HG03354 (cell line): ENCODE measurements around the gene DNAH8.

Source experiments
- ATAC-seq: cut with Tn5 transposase; IDR thresholded peaks from one replicate; pipeline ENCODE4 v1.9.1; 2021; ENCODE audit warnings: mild to moderate bottlenecking; ENCODE audit not compliant: unreplicated experiment, poor library complexity, severe bottlenecking

Gene DNAH8

DNA sequence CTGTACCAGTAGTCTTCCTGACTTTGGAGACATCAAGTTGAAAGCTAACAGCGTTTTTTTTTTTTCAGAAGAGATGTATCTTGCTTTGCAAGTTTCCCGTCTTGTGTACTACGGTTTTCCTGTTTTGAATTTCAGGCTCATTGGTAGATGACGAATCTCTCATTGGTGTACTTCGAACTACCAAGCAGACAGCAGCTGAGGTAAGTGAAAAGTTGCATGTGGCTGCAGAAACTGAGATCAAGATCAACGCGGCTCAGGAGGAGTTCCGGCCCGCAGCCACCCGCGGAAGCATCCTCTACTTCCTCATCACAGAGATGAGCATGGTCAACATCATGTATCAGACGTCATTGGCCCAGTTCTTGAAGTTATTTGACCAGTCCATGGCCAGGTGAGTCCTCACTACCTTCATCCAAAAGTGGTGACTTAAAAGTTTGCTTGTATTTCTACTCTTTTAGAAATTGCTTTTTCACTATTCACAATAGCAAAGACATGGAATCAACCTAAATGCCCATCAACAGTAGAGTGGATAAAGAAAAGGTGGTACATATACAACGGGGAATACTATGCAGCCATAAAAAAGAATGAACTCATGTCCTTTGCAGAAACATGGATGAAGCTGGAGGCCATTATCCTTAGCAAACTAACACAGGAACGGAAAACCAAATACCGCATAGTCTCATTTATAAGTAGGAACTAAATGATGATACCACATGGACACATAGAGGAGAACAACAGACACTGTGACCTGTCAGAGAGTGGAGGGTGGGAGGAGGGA is 222.9 kb downstream of the DNAH8 start:
- ATAC-seq = no peak

DNA sequence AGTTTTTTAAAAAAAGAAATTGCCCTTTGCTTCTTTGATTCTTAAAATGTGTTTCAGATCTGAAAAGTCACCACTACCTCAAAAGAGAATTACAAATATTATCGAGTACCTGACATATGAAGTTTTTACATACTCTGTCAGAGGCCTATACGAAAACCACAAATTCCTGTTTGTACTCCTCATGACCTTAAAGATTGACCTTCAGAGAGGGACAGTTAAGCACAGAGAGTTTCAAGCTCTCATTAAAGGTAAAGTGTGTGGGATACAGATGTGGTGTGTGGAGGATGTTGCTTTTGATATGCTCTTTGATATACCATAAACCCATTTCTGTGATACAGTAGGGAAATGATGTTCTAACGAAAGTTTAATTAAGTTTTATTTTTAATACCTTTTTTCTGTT is 223.6 kb downstream of the DNAH8 start:
- no peak for ATAC-seq

DNA sequence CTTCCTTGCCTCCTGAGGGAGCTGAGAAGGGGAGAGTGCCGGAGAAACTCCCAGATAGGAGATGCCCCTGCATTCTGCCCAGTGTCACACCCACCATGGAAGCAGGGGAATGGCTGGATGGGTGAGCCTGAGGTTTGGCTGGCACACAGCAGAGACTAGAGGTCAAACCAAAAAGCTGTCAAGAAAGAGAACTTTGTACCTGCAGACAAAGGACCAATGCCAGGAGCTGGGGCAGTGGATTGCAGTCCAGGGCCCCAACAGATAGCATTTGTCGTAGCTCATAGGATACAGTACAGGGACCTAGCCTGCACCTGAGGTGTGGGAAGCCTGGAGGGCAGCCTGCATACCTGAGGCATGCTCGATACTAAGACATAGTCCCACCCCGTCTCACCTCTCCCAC is 227.3 kb downstream of the DNAH8 start:
- ATAC-seq = no peak

DNA sequence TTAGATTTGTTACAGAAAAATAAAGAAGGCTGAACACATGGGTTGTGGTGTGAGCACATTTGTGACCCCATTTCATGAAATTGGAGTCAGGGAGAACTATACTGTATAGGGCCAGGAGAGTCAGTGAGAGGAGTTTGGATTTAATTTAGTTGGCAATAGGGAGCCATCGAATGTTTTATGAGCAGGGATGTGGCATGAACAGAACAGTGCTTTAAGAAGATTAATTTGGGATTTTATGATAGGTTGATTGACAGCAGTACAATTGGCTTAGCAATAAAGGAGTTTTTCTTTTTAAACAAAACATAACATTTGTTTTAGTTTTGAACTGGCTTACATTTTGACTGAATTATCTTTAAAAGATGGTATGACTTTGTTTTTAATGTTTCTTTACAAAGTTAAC is 227.9 kb downstream of the DNAH8 start:
- no peak for ATAC-seq

DNA sequence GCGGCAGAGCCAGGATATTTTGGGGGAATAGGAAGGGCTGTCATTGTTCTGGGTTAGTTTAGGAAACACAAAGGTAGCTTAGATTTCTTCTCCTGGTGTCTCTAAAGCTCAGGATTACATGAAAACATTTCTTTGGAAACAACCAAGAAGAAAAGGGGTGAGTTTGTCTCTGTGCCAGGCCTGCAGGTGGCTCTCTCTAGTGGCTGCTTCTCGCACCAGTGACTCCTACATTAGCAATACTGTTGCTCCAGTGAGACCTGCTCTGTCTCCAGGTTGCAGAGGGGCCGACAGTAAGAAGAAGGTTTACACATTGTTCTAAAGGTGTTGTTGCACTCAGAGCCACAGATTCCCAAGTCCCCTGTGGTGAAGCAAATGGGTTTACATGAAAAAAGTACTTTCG is 228.9 kb downstream of the DNAH8 start:
- ATAC-seq = no peak

DNA sequence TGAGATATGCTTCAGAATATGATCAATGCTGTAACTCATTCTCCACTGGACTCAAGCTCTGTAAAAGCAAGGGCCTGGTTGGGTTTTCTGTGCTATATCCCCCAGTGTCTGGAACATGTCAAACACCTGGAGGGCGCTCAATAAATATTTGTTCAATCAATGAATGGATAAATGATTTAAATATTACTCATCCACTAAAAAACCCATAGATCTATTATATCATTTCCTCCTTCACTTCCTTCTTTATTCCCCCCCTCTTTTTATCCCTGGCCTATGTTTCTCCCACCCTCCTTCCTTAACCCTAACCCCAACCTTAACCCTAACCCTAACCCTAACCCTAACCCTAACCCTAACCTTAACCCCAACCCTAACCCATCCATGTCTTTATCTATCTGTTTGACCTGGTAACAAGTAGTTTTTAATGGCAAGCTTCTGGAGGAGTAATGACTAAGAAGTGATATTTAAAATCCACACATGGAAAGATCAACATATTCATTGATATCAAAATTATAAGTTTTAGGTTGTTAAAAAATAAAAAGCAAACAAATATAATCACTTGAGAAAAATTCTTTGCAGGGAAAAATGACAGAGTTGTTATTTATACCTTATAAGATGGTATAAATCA is 229.7 kb downstream of the DNAH8 start:
- no peak for ATAC-seq

DNA sequence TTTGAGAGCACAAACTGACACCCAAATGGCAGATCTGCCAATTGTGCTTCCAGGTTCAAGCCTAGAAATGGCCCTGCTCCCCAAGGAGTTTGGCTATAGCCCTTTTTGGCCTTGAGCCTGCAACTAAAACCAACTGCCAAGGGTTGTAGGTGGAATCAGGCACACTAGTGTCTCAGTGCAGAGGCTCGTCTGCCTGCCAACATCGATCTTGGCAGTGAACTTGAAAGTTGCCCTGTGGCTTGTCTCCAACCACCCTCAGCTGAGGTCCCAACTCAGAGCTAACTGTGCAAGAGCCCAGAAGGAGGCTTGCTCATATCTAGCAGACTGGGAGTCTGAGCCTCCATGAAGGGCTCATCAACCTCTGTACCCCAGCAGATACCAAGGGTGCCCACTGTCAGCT is 240.8 kb downstream of the DNAH8 start:
- no peak for ATAC-seq

DNA sequence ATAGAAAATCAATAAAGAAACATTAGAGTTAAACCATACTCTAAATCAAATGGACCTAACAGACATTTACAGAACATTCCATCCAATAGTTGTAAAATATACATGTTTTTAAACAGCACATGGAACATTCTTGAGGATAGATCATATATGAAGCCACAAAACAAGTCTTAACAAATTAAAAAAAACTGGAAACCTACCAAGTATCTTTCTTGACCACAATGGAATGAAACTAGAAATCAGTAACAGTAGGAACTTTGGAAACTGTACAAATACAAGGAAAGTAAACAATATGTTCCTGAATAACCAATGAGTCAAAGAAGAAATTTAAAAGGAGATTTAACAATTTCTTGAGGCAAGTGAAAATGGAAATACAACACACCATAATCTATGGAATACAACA is 242.3 kb downstream of the DNAH8 start:
- ATAC-seq = no peak

DNA sequence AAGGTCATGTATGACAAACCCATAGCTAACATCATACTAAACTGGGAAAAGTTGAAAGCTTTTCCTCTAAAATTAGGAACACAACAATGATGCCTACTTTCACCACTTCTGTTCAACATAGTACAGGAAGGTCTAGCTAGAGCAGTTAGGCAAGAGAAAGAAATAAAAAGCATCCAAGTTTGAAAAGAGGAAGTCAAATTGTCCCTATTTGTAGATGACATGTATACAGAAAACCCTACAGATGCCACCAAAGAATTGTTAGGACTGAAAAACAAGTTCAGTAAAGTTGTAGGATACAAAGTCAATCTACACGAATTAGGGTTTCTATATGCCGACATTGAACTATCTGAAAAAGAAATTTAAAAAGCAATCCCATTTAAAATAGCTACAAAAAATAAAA is 244.0 kb downstream of the DNAH8 start:
- ATAC-seq = no peak

DNA sequence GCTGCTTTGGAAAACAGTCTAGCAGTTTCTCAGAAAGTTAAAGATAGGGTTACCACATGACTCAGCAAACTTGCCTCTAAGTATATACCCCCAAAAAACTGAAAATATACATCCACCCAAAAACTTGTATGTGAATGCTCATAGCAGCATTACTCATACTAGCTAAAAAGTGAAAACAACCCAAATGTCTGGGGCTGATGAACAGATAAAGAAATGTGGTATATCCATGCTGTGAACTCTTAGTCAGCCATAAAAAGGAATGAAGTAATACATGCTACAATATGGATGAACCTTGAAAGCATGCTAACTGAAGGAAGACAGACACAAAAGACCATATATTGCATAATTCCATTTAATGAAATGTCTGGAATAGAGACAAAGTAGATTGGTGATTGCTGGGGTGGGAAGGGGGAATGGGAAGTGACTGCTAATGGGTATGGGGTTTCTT is 253.6 kb downstream of the DNAH8 start:
- ATAC-seq = no peak

DNA sequence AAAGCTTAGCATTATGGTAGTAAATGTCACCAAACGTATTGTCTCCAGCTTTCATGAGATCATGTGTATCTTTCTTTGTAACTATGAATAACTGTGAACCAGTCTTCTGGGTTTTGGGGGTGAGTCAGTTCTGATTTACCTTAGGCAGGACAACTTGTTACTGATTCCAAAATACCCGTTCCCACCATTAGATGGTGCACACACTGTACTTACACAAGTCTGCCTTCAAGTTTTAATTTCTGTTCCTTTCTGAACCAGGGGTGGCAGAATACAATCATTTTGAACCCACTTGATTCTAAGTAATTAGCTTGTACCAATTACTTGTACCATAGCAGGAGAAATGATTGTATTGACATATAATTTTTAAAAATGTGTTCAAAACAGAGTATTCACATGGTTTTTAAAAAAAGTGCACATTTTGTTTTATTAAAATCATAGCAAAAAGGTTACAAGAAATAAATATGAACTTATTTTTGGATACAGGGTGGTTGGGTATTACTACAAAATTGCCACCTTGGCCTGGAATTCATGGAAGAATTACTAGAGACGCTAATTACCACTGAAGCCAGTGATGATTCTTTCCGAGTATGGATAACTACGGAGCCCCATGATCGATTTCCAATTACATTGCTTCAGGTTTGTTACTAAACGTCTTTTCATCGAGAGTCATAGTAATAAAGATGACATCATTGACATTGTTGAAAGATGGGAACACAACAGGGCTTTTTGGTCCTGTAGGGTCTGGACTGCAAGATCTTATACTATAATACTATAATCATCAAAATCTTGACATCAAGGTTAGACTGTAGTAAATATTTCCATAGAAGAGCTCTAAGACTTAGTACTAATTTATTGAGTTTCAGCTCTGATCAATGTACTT is 258.3 kb downstream of the DNAH8 start:
- no peak for ATAC-seq

DNA sequence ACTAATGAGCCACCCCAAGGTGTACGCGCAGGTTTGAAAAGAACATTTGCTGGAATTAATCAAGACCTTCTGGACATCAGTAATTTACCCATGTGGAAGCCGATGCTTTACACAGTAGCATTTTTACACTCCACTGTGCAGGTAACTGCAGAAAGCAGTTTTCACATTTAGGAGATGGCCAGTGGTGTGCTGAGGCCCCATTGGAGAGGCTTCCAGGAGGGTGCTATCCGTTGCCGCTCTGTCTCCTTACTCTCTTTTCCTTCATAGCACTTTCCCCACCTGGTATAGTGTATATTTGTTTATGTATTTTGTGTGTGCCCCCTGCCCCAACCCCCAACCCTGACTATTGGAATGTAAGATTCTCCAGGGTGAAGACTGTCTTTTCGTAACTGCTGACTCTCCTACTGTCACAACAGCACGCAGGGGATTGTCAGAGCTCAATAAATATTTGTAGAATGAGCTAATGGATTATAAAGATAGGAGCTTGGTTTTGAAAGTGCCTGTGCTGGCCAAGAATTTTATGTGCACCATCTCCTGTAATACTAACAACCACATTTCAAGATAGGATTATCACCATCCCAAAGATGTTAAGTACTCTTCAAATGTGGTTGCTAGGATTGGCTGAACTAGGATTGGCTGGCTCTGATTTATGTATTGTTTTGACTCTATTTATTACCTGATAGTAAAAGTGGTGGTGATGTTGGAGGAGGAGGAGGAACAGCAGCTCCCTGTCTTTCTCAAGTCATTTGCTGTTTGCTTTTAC is 259.5 kb downstream of the DNAH8 start:
- no peak for ATAC-seq

DNA sequence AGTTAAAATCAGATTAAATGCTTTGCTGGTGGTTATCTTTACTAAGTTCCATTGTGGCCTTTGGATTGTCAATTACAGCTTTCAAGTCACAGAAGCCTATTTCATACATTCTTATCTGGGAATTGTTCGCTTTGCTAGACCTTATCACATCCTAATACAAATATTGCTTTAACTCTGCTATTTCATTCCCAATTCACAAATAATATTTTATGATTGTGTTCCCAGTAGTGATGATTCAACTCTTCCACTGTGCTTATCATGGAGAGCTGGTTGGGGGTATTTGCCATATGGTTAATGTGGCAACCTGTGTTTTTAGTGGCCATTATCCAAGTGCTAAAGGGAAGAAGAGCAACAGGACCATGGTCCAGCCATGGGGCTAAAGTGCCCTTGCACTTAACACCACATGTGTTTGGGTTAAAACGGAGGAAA is 260.5 kb downstream of the DNAH8 start:
- ATAC-seq = no peak

DNA sequence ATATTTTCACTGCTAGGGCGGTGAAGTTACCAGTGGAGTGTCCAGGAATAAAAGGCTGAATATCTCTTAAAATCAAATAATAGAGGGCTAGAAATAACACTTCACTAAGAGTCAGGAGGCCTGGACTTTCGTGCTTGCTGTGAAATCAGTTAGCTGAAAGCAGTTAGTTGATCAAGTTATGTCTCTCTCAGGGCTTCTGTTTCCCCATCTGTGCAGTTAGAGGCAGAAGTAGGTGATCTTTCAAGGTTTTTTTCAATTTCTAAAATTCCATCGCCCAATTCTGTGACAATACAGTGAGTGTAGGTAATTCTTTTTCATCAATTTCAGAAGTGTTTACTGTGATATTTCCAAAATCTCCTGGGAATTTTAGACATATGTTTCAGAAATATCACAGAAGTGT is 260.9 kb downstream of the DNAH8 start:
- no peak for ATAC-seq

DNA sequence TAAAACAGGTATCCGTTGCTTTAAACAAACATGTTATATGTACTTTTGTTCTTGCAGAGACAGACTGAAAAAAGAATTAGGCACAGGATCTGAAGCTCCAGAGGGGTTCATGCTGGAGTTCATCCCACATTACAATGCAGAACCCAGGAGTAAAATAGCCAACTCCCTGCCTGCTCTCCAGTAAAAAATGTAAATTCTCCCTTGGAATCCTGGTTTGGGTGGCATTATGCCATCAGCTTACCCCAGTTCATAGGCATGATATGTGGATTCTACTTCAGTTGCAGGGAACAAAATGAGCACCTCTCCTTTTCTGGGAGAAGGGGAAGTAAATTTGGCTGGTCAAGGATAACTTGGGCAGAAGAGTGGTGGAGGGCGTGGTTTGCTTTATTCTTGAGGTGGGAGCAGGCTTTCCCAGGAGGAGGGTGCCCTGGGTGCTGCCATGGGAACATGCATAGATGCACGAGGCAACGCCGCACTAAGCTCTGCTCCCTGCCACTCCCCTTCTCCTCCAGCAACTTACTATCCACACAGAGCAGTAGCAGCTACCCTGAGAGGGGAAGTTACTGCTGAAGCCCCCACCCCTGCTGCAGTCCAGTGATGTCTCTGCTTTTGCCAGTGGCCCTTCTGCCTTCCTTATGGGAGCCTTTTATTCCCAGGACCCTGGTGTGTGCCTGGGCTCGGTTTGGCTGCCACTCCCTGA is 261.8 kb downstream of the DNAH8 start:
- ATAC-seq = no peak

DNA sequence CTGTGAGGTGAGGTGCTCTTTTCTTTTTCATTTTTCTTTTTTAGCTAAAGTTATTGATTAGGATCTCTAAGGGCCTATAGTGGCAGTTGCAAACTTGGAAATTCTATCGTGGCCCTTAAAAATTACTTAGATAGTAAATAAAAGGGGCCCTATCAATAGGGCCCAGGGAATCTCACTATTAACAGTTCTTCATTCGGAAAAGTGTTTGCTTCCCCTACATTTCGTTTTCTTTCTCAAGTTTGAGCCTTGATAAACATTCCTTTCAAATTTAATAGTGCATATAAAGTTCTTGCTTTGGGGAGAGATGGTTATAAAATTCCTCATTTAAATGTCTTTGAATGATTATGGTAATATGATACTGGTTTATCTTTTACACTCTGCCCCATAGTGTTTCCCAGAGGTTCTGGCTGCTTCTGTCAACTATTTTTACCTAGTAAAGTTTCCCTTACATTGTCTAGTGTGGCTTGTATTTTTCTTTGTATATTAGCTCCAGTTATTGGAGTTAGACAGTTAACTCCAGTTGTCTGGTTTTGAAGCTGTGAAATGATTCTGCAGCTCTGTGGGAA is 263.1 kb downstream of the DNAH8 start:
- no peak for ATAC-seq

DNA sequence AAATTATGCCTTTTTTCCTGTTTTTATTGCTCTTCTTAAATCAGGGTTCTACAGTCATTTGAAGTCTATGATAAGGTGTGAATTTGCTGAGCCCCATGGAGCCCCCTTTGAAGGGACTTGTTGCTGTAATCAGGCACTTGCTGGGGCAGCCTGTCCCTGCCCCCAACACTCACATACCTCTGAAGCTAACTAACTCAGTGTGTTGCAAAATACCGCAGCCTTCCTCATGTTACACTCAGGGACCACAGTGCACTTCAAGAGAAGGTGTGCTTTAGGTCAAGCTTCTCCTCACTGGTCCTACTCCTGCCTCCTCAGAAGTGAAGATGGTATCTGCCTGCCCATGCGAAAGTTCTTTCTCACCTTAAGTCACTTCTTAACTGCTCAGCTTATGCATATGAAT is 267.4 kb downstream of the DNAH8 start:
- no peak for ATAC-seq

DNA sequence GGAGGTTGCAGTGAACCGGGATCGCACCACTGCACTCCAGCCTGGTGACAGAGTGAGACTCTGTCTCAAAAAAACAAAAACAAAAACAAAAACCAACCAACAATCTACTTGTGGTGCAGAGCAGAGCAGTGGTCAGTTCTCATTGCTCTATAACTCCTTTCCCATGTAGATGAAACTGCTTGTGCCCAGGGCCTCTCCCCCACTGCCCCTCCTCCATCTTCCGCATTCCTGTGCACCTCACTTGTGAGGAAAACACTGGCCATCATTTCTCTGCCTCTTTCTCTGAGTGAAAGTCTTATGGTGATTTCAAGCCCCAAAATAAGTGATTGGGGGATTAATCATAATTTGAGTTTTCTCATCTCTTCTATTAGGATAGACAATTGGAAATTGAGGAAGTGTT is 269.6 kb downstream of the DNAH8 start:
- ATAC-seq = no peak

DNA sequence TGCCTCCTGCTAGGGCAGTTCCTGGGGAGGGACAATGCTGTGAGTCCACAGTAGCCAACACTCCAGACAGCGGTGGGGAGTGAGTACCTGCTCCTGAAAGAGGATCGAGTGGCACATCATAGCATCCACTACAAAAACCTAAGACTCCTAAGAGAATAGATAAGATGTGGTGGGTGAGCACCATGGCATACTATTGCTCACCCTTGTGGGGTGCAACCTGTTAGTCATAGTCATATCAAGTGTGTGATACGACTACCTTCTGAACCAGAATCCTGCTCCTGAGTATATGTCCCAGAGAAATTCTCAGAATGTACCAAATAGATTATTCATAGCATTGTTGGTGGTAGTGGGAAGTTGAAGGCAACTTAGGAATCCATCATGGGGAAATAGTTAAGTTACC is 270.7 kb downstream of the DNAH8 start:
- no peak for ATAC-seq
